Activated T-helper 1 cell treated with anti-CD3 and anti-CD28 coated beads, Interleukin-12 subunit alpha, Interleukin-12 subunit beta, Interleukin-2, Interleukin-4 antibody, amounts not matched to agents 30 ng/mL and 10 ng/mL and 1 ng/mL, durations not matched to agents 14 hours and 24 hours and 36 hours (primary cell): ENCODE data around the gene PGBD5. TPM values are rescaled to one million over a fixed set of nuclear protein-coding genes. Genes with fewer than 3 reads are reported as not detected.

Experiments used
- DNase-seq: peaks from one replicate; pipeline ENCODE4 v3.0.0; 2021; ENCODE audit warnings: low spot score
- H3K27ac Mint-ChIP-seq: one replicate; pipeline ENCODE4 v1.8.0; 2021; ENCODE audit warnings: mild to moderate bottlenecking, mixed read lengths
- H3K27me3 Mint-ChIP-seq: one replicate; pipeline ENCODE4 v1.8.0; 2022; ENCODE audit warnings: mild to moderate bottlenecking, moderate library complexity, mixed read lengths; ENCODE audit not compliant: insufficient read depth
- H3K36me3 Mint-ChIP-seq: one replicate; pipeline ENCODE4 v1.8.0; 2021; ENCODE audit warnings: low read depth, mixed read lengths
- H3K4me1 Mint-ChIP-seq: one replicate; pipeline ENCODE4 v1.8.0; 2021; ENCODE audit warnings: low read depth, mixed read lengths
- H3K4me3 Mint-ChIP-seq: one replicate; pipeline ENCODE4 v1.8.0; 2021; ENCODE audit warnings: mild to moderate bottlenecking, moderate library complexity, mixed read lengths
- H3K9me3 Mint-ChIP-seq: one replicate; pipeline ENCODE4 v1.8.0; 2021; ENCODE audit warnings: mixed read lengths
- intact Hi-C: fragments of 100-400 bp; cut with micrococcal nuclease; formaldehyde crosslinking; loops from one replicate; pipeline ENCODE4 v1.15.1; 2024
- total RNA-seq: library from RNA; stranded (reverse); gene quantifications from 2 replicates; pipeline ENCODE4 v1.2.3, GENCODE V29; 2022

Gene PGBD5
- total RNA-seq, 1 donor from 2014 or later = not detected

- no peaks in the 10 kb centered on the region for H3K9me3 Mint-ChIP-seq
- H3K4me3 Mint-ChIP-seq = no peak overlapping the region
- H3K27me3 Mint-ChIP-seq = peaks cover 10% of the 10 kb centered on the region
- no peak for DNase-seq
- H3K36me3 Mint-ChIP-seq = no peaks in the 10 kb centered on the region
- H3K4me1 Mint-ChIP-seq = no peaks in the 10 kb centered on the region
- H3K27ac Mint-ChIP-seq = no peak overlapping the region
- intact Hi-C loops = no loop called here
These were observed 80.8 kb downstream of the PGBD5 start for GRCh38 chr1:230345139-230345885.

GRCh38 chr1:230342699-230343098 is 83.4 kb downstream of the PGBD5 start:
- H3K36me3 Mint-ChIP-seq = no peaks in the 10 kb centered on the region
- DNase-seq = no peak

DNA sequence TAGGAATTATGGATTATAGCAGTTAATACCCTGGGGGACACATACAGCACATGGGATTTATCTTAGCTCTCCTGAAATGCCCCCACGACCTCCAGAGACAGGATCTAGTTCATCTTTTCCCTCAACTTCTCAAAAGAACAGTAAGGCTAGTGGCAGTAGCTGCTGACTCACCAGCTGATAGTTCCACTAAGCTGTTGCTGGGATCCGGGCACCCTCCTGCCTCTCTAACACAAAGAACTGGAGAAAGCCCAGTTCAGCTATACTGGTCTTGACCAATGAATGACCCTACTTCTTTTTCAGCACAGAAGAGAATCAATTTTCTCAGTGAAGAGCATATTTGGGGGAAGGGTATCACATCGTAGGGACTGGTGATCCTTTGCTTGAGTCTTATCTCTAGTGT is 84.1 kb downstream of the PGBD5 start:
- Mint-ChIP-seq H3K9me3 (no peaks in the 10 kb centered on the region), H3K27me3 (peaks cover 13% of the 10 kb centered on the region), H3K27ac (no peak overlapping the region), H3K4me1 (no peaks in the 10 kb centered on the region), H3K4me3 (no peak overlapping the region), H3K36me3 (no peaks in the 10 kb centered on the region)
- no peak for DNase-seq
- intact Hi-C loops = no loop called here

More at GRCh38 chr1:230342699-230343098, 83.4 kb downstream of the PGBD5 start:
- H3K4me3 Mint-ChIP-seq = no peak overlapping the region
- H3K27me3 Mint-ChIP-seq = peaks cover 11% of the 10 kb centered on the region
- no peak overlapping the region for H3K27ac Mint-ChIP-seq
- no peaks in the 10 kb centered on the region for H3K9me3 Mint-ChIP-seq
- intact Hi-C loops = no loop called here
- no peaks in the 10 kb centered on the region for H3K4me1 Mint-ChIP-seq

GRCh38 chr1:230341162-230341546 is 85.0 kb downstream of the PGBD5 start:
- Mint-ChIP-seq H3K27me3 (peaks cover 13% of the 10 kb centered on the region), H3K9me3 (no peaks in the 10 kb centered on the region), H3K4me3 (no peak overlapping the region), H3K36me3 (no peaks in the 10 kb centered on the region), H3K27ac (no peak overlapping the region), H3K4me1 (no peaks in the 10 kb centered on the region)
- DNase-seq = no peak
- intact Hi-C loops = no loop called here

- no peak for DNase-seq
- peaks cover 13% of the 10 kb centered on the region for H3K27me3 Mint-ChIP-seq
- H3K4me3 Mint-ChIP-seq = no peak overlapping the region
- intact Hi-C loops = no loop called here
- H3K27ac Mint-ChIP-seq = no peak overlapping the region
- H3K9me3 Mint-ChIP-seq = no peaks in the 10 kb centered on the region
- no peaks in the 10 kb centered on the region for H3K4me1 Mint-ChIP-seq
- H3K36me3 Mint-ChIP-seq = no peaks in the 10 kb centered on the region
These were observed 85.5 kb downstream of the PGBD5 start for GRCh38 chr1:230340526-230341161.

GRCh38 chr1:230339033-230339432 is 87.1 kb downstream of the PGBD5 start:
- Mint-ChIP-seq H3K36me3 (no peaks in the 10 kb centered on the region), H3K4me3 (no peak overlapping the region), H3K27ac (no peak overlapping the region), H3K27me3 (peaks cover 14% of the 10 kb centered on the region), H3K4me1 (no peaks in the 10 kb centered on the region), H3K9me3 (no peaks in the 10 kb centered on the region)
- intact Hi-C loops = no loop called here
- DNase-seq = no peak

DNA sequence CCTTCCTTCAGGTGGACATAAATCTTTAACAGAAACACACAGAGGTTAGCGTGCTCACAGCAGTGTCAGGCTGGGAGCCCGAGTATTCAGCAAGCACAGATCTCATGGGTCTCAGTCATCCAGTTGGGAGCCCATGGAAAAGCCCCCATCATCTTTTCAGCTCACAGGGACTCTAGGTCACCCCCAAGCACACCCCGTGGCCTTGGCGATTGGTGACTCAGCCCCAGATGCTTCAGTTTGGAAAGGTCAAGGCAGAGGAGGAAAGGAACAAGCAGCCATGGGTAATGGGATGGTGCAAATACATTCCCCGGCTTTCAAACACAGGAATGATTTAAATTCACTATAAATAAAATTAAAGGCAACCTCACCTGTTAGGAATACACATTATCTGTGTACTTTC is 88.9 kb downstream of the PGBD5 start:
- no peak overlapping the region for H3K27ac Mint-ChIP-seq
- H3K27me3 Mint-ChIP-seq = peaks cover 11% of the 10 kb centered on the region
- DNase-seq = no peak
- H3K4me3 Mint-ChIP-seq = no peak overlapping the region
- H3K9me3 Mint-ChIP-seq = no peaks in the 10 kb centered on the region
- H3K36me3 Mint-ChIP-seq = no peaks in the 10 kb centered on the region
- intact Hi-C loops = no loop called here
- H3K4me1 Mint-ChIP-seq = no peaks in the 10 kb centered on the region

DNA sequence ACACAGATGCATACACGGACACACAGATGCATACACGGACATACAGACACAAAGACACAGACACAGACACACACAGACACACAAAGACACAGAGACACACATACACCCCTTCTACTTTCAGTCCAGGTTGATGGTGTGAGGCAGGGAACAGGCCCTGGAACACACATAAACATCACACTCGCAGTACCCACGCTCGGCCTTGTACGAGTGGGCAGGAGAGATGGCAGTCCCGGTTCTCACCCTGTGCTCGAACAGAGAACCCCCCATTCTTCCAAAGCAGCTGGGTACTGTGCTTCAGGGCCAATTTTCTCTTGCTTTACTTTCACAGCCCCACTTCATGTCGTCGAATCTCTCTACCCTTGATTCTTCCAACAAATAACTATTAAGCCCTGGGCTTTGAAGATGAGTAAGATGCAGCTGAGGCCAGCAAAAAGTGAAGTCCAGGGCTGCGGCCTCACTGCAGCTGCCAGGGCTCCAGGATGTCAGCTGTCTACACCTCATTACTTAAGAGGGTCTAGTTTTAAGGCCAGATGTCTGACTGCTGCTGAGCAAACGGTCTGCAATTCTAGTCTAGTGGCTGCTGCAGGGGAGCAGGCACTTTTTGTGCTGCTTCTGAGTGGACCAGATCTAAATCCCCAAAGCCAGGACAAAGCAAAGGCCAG is 90.1 kb downstream of the PGBD5 start:
- intact Hi-C loops = no loop called here
- no peak overlapping the region for H3K4me3 Mint-ChIP-seq
- no peaks in the 10 kb centered on the region for H3K36me3 Mint-ChIP-seq
- H3K27ac Mint-ChIP-seq = no peak overlapping the region
- H3K27me3 Mint-ChIP-seq = peaks cover 6% of the 10 kb centered on the region
- no peaks in the 10 kb centered on the region for H3K4me1 Mint-ChIP-seq
- no peak for DNase-seq
- H3K9me3 Mint-ChIP-seq = no peaks in the 10 kb centered on the region

DNA sequence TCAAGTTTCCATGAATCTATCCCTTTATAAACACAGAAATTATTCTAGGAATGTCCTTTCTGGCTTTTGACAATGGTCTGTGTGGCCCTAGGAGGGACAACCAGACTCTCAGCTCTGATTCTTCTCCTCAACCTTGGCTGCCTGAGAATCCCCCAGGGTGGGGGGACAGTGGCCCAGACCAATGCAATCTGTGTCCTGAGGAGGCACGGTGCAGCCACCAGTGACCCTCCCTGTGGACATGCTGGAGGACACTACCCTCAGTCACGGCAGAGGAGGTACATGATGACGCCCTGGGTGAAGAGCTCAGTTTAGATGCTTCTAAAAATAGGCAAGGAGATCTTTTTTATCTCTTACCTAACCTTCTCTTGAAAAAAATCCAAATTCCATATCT is 91.7 kb downstream of the PGBD5 start:
- no peak overlapping the region for H3K4me3 Mint-ChIP-seq
- H3K27me3 Mint-ChIP-seq = peaks cover 6% of the 10 kb centered on the region
- no peaks in the 10 kb centered on the region for H3K36me3 Mint-ChIP-seq
- H3K4me1 Mint-ChIP-seq = no peaks in the 10 kb centered on the region
- no peaks in the 10 kb centered on the region for H3K9me3 Mint-ChIP-seq
- DNase-seq = no peak
- H3K27ac Mint-ChIP-seq = no peak overlapping the region
- intact Hi-C loops = no loop called here

DNA sequence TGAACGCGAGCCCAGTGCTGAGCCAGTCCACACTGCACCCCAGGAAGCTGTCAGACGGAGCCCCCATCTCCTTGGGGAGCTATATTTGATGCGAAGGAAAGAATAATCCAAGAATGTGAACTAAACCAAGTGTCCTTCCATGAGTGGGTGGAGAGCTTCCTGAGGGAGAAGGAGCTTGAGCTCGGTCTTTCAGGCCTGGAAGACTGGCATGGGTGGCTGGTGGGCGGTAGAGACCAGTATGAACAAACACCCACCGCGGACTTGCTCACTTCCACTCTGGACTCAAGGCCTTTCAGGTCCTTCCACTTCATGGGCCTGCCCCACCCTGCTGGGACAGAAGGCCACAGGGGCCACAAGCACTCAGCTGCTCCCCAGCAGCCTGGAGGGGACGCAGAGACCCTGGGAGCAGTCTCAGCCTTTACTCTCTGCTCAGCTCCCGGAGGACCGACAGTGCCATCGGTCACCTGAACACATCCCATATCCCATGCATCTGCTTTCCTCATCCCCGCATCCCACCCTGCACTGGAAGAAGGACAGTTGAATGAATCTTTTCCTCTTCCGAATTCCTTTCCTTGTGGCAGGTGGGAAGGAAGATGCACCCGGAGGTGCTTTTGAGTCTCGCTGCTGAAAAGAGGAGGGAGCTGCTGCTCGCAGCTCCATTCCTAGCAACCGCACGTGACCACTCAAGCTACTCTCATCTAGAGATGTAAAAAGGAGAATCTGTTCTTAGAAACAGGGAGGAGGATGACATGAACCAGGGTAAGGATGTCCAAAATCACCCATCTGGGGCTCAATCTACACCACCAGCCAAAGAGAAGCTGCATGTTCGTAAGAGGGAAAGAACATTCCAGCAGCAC is 92.3 kb downstream of the PGBD5 start:
- Mint-ChIP-seq H3K27me3 (peaks cover 6% of the 10 kb centered on the region), H3K4me1 (no peaks in the 10 kb centered on the region), H3K9me3 (no peaks in the 10 kb centered on the region), H3K36me3 (no peaks in the 10 kb centered on the region), H3K4me3 (no peak overlapping the region), H3K27ac (no peak overlapping the region)
- DNase-seq = no peak
- intact Hi-C loops = no loop called here

DNA sequence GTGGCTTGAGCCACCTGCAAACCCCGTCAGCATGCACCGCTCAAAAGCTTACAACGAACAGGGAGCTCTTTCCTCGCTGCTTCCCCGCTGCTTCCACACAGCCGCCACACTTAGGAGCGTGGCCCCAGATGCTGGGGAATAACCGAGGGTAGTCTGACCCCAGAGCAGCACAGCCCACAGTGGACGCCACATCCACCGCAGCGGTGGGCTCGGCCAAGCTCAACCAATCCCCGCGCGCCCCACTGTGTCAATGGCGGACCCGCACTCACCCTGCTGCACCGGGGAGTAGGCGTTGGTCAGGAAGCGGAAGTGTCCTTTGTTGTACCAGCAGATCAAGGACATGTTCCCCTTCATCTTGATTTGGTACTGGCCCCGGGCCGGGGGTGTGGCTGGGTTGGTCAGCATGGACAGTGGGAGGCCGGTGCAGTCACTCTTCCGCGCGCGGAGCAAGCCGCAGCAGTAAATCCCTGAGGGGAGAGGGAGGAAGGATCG is 93.5 kb downstream of the PGBD5 start:
- H3K9me3 Mint-ChIP-seq = no peaks in the 10 kb centered on the region
- no peaks in the 10 kb centered on the region for H3K36me3 Mint-ChIP-seq
- DNase-seq = no peak
- peaks cover 11% of the 10 kb centered on the region for H3K4me1 Mint-ChIP-seq
- H3K27me3 Mint-ChIP-seq = peaks cover 4% of the 10 kb centered on the region
- no peak overlapping the region for H3K27ac Mint-ChIP-seq
- no peak overlapping the region for H3K4me3 Mint-ChIP-seq
- intact Hi-C loops = no loop called here

DNA sequence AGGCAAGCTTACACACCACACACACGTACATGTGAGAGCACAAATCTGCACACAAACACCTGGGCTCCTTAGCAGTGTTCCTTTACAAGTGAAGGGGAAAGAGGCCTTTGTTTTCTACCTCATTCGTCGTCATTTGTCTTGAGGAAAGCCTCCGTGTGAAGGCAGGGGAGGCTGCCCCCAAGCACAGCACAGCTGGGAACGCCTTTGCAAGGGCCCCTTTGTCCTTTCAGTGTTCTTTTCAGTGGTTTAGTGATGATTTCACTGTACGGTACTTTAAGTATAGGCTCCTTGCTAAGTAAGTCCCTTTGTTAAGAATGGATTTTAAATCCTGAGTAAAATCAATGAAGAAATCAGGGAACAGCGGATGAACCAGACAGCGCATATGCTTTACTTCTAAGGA is 94.1 kb downstream of the PGBD5 start:
- DNase-seq = no peak
- Mint-ChIP-seq H3K36me3 (no peaks in the 10 kb centered on the region), H3K27me3 (peaks cover 2% of the 10 kb centered on the region), H3K27ac (no peak overlapping the region), H3K4me3 (no peak overlapping the region), H3K9me3 (no peaks in the 10 kb centered on the region), H3K4me1 (peaks cover 12% of the 10 kb centered on the region)
- intact Hi-C loops = no loop called here
